Measurements from ENCODE around the gene BCAS2.

BCAS2 gene

GRCh38 chr1:114609826-114610225, 28.4 kb upstream of the BCAS2 start:
- TF ChIP-seq CTCF (conservative IDR thresholded peaks at IDR 0.05; ENCODE audit: low read depth, low read length): no peak
- no peak for DNase-seq (ENCODE audit: low read depth)
- H3K4me3 ChIP-seq (ENCODE audit: low read length): no peak overlapping the region

- H3K4me3 ChIP-seq (ENCODE audit: low read length): no peak overlapping the region
- TF ChIP-seq CTCF (conservative IDR thresholded peaks at IDR 0.05; ENCODE audit: low read depth, low read length): no peak
- DNase-seq (ENCODE audit: low read depth): no peak
Observed at GRCh38 chr1:114609026-114609425, 27.6 kb upstream of the BCAS2 start.

- no peak for TF ChIP-seq CTCF (conservative IDR thresholded peaks at IDR 0.05; ENCODE audit: low read depth, low read length)
- no peak overlapping the region for H3K4me3 ChIP-seq (ENCODE audit: low read length)
- DNase-seq (ENCODE audit: low read depth): peak; percentile 37
Observed at GRCh38 chr1:114607223-114607622, 25.8 kb upstream of the BCAS2 start.

GRCh38 chr1:114597949-114598348, 16.5 kb upstream of the BCAS2 start:
- no peak for DNase-seq (ENCODE audit: low read depth)
- H3K4me3 ChIP-seq (ENCODE audit: low read length): no peak overlapping the region
- no peak for TF ChIP-seq CTCF (conservative IDR thresholded peaks at IDR 0.05; ENCODE audit: low read depth, low read length)

GRCh38 chr1:114595602-114596001, 14.2 kb upstream of the BCAS2 start:
- no peak overlapping the region for H3K4me3 ChIP-seq (ENCODE audit: low read length)
- DNase-seq (ENCODE audit: low read depth): no peak
- no peak for TF ChIP-seq CTCF (conservative IDR thresholded peaks at IDR 0.05; ENCODE audit: low read depth, low read length)

- no peak for TF ChIP-seq CTCF (conservative IDR thresholded peaks at IDR 0.05; ENCODE audit: low read depth, low read length)
- no peak for DNase-seq (ENCODE audit: low read depth)
- H3K4me3 ChIP-seq (ENCODE audit: low read length): no peak overlapping the region
Observed at GRCh38 chr1:114594046-114594445, 12.6 kb upstream of the BCAS2 start.

- DNase-seq (ENCODE audit: low read depth): no peak
- no peak for TF ChIP-seq CTCF (conservative IDR thresholded peaks at IDR 0.05; ENCODE audit: low read depth, low read length)
- no peak overlapping the region for H3K4me3 ChIP-seq (ENCODE audit: low read length)
Observed at GRCh38 chr1:114589122-114589521, 7.7 kb upstream of the BCAS2 start.
